LNCaP clone FGC (cell line): Measurements from ENCODE around the gene BPI.
A peak's percentile ranks its signal among the peaks of the same experiment; 100 is the strongest.

ENCODE experiments used
- DNase-seq: peaks from one replicate; pipeline ENCODE4 v3.0.0-alpha.2; 2011; ENCODE audit warnings: low read depth
- H3K4me3 ChIP-seq: 2 replicates; pipeline ENCODE4 v1.5.1; 2011; ENCODE audit warnings: mild to moderate bottlenecking, low read depth, low read length, control low read depth
- CTCF ChIP-seq: IDR thresholded peaks from 2 replicates; pipeline ENCODE4 v1.5.1; 2012; ENCODE audit warnings: mild to moderate bottlenecking; ENCODE audit not compliant: control insufficient read depth, insufficient read depth; ENCODE audit errors: extremely low read depth

BPI gene

GRCh38 chr20:38286586-38287531, 17.1 kb upstream of the BPI start:
- no peak overlapping the region for H3K4me3 ChIP-seq
- no peak for DNase-seq
- TF ChIP-seq CTCF: no peak

GRCh38 chr20:38290829-38291814, 12.8 kb upstream of the BPI start:
- H3K4me3 ChIP-seq: no peak overlapping the region
- TF ChIP-seq CTCF: peak; percentile 31; the same call in 1 of the 2 replicates
- DNase-seq: no peak

- no peak for TF ChIP-seq CTCF
- H3K4me3 ChIP-seq: no peak overlapping the region
- DNase-seq: no peak
Measured at GRCh38 chr20:38291966-38292365, 12.0 kb upstream of the BPI start.

GRCh38 chr20:38293491-38294065, 10.4 kb upstream of the BPI start:
- DNase-seq: no peak
- H3K4me3 ChIP-seq: no peak overlapping the region
- no peak for TF ChIP-seq CTCF

- DNase-seq: no peak
- H3K4me3 ChIP-seq: no peak overlapping the region
- TF ChIP-seq CTCF: no peak
Measured at GRCh38 chr20:38294076-38294591, 9.8 kb upstream of the BPI start.

- no peak for DNase-seq
- no peak overlapping the region for H3K4me3 ChIP-seq
- no peak for TF ChIP-seq CTCF
Measured at GRCh38 chr20:38295811-38296210, 8.1 kb upstream of the BPI start.
